Stimulated activated CD4-positive, alpha-beta T cell treated with anti-CD3 and anti-CD28 coated beads, TNF-alpha, amount 100 ng/mL, for 1 hour (primary cell): ENCODE results near the gene C3orf20.
"Not testable (repeated sequence)": the region's sequence is repeated elsewhere in the genome, so short reads cannot be mapped to it uniquely, and the experiment has no call there.

Experiments
- DNase-seq, 3 donors: peaks; one replicate each; pipeline ENCODE4 v3.0.0-alpha.2; 2020; ENCODE audit warnings: low read depth in 3 of 3, low spot score in 1 of 3

C3orf20 gene

GRCh38 chr3:14793858-14794234, 118.9 kb downstream of the C3orf20 start:
- DNase-seq = no peak

- no peak for DNase-seq
These were observed 119.5 kb downstream of the C3orf20 start for GRCh38 chr3:14794435-14794834.

DNA sequence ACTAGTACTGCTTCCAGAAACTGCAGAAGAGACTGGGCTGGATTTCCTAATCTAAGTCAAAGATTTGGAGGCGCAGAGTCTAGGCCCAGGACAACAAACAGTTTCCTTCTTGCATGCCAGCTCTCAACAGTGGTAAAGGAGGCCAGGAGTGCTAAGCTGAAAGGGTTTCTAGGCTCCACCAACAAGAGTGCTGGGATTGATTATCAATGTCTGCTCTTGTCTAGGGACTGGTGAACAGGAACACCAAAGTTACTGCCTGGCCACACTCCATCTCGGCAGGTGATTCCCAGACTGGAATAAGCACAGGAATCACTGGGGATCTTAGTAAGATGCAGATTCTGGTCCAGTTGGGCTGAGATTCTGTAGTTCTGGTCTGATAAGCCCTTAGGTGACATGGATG, 121.1 kb downstream of the C3orf20 start:
- no peak for DNase-seq

DNA sequence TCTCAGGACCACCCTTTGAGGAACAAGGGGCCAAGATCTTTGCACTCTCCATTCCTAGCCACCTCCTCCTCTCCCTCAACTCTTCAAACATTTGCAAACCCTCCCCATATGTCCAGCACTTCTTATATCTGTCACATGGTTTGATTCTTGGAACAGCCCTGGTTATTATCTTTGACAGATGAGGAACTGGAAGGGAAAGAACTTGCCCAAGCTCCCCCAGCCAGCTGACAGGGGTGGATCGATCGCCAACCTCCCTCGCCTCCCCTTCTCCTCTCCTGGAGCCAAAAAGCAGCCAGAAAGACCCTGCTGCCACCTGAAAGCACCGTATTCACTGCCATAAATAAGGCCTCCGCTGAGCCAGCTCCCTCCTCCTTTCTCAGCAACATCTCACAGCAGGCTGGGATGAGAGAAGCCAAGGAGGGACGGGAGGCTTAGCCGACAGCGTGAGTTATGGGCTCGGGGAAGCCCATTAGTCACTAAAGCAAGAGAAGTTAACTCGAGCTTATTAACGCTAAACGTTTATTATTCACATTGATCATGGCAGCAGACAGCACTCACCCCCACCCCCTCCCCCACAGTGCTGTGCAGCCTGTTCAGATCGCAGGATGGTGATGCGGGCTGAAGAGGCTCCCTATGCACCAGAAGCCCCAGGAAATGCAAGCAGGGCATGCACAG, 121.6 kb downstream of the C3orf20 start:
- DNase-seq = no peak

DNA sequence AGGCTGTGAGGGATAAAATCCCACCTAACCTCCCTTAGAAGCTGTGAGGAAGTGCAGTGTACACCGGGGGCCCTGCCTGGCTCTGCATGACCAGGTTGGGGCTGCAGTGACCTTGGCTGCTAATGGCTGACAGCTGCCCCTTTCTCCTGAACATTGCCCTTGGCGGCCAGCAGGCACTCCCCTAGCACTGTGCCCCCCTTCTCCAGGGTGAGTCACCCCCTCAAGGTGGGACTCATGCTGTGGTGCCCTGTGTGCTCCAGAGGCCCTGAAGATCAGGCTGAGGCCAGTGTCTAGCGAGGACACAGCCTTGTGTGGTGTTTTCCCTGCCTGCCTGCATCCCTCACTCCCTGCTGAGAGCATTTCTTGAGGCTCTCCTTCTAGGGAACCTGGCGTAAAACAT, 122.8 kb downstream of the C3orf20 start:
- DNase-seq = no peak

DNA sequence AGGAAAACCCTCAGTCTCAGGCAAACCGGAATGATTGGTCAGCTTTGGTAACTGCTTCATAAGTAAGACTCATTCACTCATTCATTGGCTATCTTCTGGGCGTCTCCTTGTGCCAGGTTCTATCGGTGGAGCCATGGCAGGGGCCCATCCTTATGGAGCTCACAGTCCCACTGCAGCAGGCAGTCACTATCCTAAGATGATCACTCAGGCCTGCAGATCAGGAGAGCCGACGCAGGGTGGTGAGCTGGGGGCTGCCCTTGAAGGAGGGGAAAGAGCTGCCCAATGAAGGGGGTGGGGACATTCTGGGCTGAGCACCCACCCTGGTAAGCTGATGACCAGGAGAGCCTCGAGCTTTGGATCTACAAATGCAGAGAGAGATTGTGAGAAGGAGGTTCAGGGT, 123.3 kb downstream of the C3orf20 start:
- no peak for DNase-seq

DNA sequence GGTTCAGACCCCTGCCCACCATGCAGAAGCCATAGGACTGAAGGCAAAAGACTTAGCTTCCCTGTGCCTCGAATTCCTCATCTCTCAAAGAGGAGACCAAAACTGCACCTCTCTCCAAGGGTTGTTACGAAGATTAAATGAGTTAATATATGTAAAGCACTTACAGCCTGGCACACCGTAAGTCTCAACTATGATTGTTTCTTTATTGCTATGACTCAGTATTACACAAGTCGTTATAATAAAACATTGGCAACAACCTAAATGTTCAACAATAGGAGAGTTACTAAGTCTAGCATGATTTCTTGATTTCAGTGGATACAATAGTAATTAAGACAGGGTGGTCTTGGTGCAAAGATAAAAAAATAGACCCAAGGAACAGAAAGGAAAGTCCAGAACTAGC, 124.2 kb downstream of the C3orf20 start:
- no peak for DNase-seq

DNA sequence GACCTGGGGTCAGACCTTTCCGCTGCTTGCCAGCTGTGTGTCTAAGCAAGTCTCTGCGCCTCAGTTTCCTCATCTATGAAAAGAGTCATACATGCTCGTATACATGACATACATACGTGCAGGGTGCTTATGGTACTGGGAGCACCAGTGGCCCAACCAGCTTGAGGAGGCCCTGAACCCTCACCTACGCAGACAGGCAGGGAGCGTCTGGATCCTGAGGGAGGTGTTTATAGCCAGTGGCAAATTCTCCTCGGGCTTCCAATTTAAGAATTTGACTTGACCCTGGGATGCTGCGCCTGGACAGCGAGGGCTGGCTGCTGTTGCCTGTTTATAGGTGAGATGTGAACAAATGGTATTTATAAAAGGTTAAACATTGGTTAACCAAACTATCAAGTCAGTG, 126.1 kb downstream of the C3orf20 start:
- no peak for DNase-seq

- DNase-seq = no peak
These were observed 126.9 kb downstream of the C3orf20 start for GRCh38 chr3:14801668-14802380.

- DNase-seq = no peak
These were observed 127.4 kb downstream of the C3orf20 start for GRCh38 chr3:14802381-14802731.

- no peak for DNase-seq
These were observed 128.4 kb downstream of the C3orf20 start for GRCh38 chr3:14803101-14803980.

DNA sequence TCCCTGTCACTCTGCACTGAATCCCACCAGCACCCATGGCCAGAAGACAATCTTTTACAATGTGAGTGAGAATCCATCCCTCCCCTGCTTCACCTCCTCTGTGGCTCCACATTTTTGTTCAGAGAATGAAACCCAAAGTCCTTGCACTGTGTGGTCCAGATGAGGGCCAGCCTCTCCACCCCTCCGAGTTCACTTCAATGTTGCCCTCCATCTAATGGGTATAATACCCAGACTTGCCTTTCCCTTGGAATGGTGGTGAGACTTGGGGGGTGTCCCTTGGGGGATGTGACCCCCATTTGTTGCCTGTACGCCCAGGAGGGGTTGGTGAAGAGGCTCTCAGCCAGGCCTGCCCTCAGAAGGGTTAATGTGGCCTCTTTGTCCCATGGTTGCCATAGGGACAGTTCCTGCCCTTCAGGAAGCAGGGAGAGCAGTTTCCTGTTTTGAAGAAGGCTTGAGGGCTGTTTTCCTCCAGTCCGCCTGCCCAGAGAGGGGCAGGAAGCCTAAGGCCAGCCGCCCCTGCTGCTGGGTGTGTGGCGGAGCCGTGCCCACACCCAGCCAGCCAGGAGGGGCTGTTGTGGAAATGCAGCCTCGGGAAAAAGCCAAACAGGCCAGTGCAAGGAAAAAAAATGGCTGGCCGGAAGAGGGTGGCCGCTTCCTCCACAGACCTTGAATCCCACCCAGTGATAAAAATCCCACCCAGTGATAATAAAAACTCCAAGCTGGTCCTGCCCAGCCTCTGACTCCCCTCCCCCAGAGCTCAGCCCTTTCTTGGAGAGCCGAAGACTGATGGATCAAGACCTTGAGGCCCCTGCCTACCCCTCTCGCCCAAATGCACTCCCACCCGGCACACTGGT, 129.3 kb downstream of the C3orf20 start:
- DNase-seq = no peak

GRCh38 chr3:14804835-14805780, 130.2 kb downstream of the C3orf20 start:
- DNase-seq = no peak

GRCh38 chr3:14805961-14806537, 131.1 kb downstream of the C3orf20 start:
- DNase-seq = no peak

- no peak for DNase-seq
These were observed 131.8 kb downstream of the C3orf20 start for GRCh38 chr3:14806641-14807263.

DNA sequence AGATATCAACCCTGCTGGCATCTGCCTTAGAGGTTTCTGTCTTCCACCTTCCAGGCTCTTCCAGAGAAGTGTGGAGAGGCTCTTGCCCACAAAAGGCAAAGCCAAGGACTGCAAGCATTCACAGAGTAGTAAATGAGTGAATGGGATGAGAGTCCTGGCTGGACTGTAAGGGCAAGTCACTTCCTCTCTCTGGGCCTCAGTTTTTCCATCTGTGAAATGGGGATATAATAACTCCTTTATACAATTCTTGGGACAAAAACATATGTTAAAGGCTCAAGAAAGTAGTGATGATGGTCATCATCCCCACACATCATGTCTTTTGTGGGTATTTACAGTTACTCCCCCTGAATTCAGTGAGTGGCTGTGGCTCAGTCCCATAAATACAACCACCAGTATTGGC, 133.1 kb downstream of the C3orf20 start:
- DNase-seq = no peak

GRCh38 chr3:14808502-14809266, 133.7 kb downstream of the C3orf20 start:
- DNase-seq = no peak

DNA sequence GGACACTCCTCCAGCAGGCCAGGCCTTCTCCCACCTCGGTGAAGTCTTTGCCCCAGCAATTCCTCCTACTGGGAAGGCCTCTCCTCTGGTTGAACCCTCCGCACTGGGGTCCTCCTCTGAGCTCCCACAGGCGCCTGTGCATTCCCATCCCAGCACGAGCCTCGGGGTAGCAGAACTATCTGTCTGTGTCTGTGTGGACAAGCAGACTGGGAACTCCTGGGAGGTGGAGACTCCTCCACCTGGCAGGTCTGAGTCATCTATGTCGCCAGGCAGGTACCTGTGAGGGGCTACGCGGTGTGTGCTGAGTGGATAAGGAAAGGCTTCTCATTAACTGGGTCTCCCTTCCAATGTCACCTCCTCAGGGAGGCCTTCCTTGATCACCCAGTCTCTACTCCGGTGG, 134.7 kb downstream of the C3orf20 start:
- not testable (repeated sequence) for DNase-seq
